MG63 (cell line): ENCODE data around the gene ZFHX3. TPM values are rescaled to one million over a fixed set of nuclear protein-coding genes. Genes with fewer than 3 reads are reported as not detected.
"Not testable (repeated sequence)": the region's sequence is repeated elsewhere in the genome, so short reads cannot be mapped to it uniquely, and the experiment has no call there.

ENCODE experiments used
- DNase-seq: peaks from one replicate; pipeline ENCODE4 v3.0.0-alpha.2; 2020
- H3K27me3 ChIP-seq: fragments of 250-450 bp; sonication (Bioruptor Pico); 2 replicates; pipeline ENCODE4 v1.5.1; 2020; ENCODE audit warnings: mild to moderate bottlenecking, moderate library complexity
- H3K36me3 ChIP-seq: fragments of 250-450 bp; sonication (Bioruptor Pico); 2 replicates; pipeline ENCODE4 v1.5.1; 2020; ENCODE audit warnings: mild to moderate bottlenecking, moderate library complexity
- H3K4me3 ChIP-seq: fragments of 250-450 bp; sonication (Bioruptor Pico); 2 replicates; pipeline ENCODE4 v1.5.1; 2020; ENCODE audit warnings: mild to moderate bottlenecking, moderate library complexity
- H3K9me3 ChIP-seq: fragments of 250-450 bp; sonication (Bioruptor Pico); 2 replicates; pipeline ENCODE4 v1.5.1; 2020; ENCODE audit warnings: mild to moderate bottlenecking, moderate library complexity
- total RNA-seq: library from RNA; depleted of rRNA; stranded (reverse); fragments of >200 nt; shearing (Covaris generic); gene quantifications from 2 replicates; pipeline ENCODE4 v1.2.3, GENCODE V29; 2014; ENCODE audit warnings: low replicate concordance

The ZFHX3 gene
- total RNA-seq, 1 experiment from 2014 or later = 0.89 TPM

DNA sequence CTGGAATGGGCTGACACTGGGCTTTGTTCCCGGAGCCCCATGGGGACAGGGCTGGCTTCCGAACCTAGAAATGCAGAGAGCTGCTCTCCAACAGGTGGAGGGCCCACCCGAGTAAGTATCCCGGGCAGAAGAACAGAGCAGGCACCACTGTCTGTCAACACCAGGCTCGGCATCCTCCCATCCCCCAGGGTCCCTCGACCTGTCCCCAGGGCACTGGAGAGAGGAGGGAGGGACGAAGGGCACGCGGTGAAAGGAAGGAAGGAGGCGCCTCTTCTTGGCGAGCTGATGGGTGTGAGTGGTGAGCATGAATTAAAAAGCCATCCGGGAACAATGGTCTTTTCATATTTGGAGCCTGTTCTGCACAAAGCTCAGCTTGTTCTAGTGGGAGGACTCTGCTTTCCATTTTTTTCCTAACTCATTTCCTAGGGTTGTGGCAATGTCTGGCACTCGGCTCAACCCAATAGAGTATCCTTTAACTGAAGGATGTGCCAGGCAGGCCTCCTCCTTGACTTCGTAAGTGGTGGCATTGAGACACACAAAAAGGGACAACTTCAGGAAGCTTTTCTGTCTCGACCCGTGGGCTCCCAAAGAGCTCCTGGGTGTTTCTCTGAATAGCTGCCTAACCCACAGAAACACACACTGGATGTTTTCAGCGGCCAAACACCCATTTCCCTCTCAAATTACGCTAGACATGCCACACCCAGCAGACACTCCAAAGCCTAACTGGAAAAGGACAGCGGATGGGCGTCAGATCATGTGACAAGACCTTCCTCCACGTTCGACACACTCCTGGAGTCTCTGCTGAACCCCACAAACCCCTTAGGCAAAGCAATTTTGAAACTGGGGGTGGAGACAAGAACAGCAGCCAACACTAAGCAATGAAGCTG lies 47.7 kb downstream of the ZFHX3 start:
- DNase-seq = no peak
- Histone ChIP-seq H3K9me3 (no peaks in the 10 kb centered on the region), H3K27me3 (no peaks in the 10 kb centered on the region), H3K4me3 (no peak overlapping the region), H3K36me3 (no peaks in the 10 kb centered on the region)

DNA sequence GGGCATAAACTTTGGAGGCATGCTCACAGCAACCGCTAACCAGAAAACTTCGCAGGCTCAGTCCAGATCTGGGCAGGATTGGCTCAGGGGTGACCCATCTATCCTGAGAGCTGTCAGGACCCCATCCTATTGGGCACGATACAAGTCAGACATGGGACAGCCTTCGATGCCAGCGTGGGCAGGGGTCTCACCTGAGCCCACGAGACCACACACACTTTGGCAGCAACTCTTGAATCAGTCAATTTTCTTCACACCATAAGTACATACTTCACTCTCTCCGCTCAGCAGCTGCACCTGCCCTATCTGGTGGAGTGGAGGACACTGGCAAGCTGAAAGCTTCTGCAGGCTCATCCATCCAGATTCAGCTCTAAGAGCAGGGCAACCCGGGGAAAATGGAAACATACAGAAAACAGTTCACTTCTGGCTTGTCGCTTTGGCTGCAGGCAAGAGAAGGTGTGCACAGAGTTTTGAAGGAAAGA lies 48.3 kb downstream of the ZFHX3 start:
- no peaks in the 10 kb centered on the region for H3K27me3 ChIP-seq
- no peak for DNase-seq
- H3K4me3 ChIP-seq = no peak overlapping the region
- no peaks in the 10 kb centered on the region for H3K36me3 ChIP-seq
- H3K9me3 ChIP-seq = no peaks in the 10 kb centered on the region

DNA sequence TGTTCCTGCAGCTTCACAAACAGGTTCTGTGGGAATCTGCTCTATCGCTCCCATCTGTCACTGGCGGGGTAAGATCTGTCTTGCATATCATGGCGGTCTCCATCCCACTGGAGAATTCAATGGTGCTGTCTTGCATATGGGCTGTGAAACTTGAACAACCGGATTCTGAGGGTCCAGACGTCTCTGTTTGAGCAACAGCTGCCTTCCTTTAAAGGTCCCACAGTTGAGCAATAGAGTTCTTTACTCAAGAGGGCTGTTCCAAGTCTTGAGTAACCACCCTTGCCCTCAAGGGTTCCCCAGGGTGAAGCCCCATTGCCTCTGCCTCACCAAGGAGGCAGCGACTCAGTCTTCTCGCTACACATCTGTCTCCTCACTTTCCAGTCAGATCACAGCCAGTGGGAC lies 50.8 kb downstream of the ZFHX3 start:
- Histone ChIP-seq H3K4me3 (no peak overlapping the region), H3K9me3 (no peaks in the 10 kb centered on the region), H3K36me3 (no peaks in the 10 kb centered on the region), H3K27me3 (no peaks in the 10 kb centered on the region)
- DNase-seq = no peak

DNA sequence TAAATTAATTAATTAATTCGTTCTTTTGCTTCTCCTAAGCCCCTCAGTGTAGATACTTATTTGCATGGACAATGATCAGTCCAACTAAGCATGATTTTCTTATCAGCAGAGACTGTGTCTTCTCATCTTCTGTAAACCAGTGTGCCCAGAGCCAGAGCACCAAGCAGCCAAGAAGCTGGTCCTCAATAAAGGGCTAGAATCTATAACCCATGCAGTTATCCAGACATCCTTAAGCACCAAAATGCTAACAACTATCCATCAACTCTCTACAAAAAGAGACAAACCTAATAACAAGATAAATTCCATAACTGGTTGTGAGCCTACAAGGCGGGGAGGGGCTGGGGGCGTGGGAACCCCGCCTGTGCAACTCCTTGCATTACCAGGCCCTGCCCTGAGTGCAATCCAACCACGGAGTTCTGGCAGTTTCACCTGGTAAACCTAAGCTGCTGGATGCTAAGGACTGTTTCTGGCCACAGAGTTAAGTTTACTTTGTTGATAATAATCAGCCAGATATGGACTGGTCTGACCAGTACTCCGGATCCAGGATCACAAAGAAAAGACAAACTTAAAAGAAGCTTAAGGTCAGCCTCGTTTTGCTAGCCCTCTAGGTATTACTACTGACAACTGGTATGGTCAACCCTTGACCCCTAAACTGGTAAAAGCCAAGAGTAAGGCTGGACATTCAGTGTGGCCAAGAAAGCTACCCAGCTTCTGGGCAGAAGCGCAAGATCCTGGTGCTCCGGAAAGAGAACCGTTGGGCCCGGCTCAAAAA lies 51.5 kb downstream of the ZFHX3 start:
- no peak overlapping the region for H3K4me3 ChIP-seq
- H3K36me3 ChIP-seq = no peaks in the 10 kb centered on the region
- no peaks in the 10 kb centered on the region for H3K9me3 ChIP-seq
- H3K27me3 ChIP-seq = no peaks in the 10 kb centered on the region
- no peak for DNase-seq

DNA sequence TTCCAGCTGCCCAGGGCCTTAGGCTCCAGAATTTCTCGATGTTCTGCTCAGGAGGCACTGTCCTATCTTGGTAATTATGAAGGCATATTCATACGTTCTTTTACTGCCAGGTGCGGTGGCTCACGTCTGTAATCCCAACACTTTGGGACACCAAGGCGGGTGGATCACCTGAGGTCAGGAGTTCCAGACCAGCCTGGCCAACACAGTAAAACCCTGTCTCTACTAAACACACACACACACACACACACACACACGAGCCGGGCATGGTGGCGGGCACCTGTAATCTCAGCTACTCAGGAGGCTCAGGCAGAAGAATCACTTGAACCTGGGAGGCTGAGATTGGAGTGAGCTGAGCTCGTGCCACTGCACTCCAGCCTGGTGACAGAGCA lies 52.1 kb downstream of the ZFHX3 start:
- H3K36me3 ChIP-seq, H3K4me3 ChIP-seq, H3K9me3 ChIP-seq, H3K27me3 ChIP-seq, DNase-seq: not testable (repeated sequence)

DNA sequence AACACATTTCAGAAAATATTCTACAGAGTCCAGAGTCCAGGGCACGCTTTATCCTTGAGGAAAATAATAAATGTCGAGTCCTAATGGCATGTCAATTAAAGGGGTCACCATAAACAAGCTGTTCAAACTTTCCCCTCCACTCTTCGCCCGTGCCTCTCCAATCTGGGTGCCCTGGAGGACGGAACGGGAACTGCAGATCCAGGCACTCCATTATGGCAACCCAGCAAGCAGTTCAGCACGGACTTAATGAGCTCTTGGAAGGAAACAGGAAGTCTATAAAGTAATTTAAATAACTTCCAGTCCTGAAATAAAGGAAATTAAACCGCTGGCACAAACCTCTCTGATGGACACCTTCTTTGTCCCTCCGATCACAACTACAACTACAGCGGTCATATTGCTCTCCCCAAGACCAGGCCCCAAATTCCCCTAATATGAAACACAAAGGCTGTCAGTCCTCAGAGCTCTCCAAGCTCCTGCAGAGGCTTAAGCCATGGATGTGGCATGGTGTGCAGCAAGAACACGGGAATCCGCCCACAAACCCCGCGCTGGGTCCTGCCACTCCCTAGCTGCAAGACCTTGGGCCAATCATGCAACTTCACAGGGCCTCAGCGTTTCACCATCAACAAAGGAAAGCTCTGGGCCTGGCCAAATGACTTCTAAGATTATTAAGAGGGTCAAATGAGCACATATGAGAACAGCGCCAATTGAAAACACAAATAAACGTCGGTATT lies 52.6 kb downstream of the ZFHX3 start:
- Histone ChIP-seq H3K4me3 (no peak overlapping the region), H3K27me3 (no peaks in the 10 kb centered on the region), H3K36me3 (no peaks in the 10 kb centered on the region), H3K9me3 (no peaks in the 10 kb centered on the region)
- no peak for DNase-seq

DNA sequence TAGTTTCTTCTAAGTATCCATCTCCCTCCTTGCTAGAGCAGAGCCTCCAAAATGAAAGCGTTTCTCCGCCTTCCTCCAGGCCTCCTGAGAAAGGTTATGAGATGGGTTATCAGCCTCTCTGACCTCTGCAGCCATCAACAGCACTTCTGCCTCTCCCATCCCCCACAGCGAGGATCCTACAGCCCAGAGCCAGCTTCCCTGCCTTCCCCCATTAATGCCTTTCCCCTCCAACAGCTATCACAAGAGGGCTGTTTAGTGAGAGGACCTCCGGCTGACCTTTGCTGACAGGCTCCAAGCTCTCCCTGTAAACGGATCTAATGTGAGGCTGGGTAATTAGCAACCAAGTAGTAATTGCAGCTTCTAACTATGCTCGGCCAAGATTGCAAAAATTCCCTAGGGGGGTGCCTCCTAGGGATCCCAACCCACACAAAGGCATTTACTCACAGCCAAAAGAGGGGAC lies 55.8 kb downstream of the ZFHX3 start:
- H3K9me3 ChIP-seq = no peaks in the 10 kb centered on the region
- H3K4me3 ChIP-seq = no peak overlapping the region
- H3K27me3 ChIP-seq = no peaks in the 10 kb centered on the region
- no peak for DNase-seq
- H3K36me3 ChIP-seq = no peaks in the 10 kb centered on the region

DNA sequence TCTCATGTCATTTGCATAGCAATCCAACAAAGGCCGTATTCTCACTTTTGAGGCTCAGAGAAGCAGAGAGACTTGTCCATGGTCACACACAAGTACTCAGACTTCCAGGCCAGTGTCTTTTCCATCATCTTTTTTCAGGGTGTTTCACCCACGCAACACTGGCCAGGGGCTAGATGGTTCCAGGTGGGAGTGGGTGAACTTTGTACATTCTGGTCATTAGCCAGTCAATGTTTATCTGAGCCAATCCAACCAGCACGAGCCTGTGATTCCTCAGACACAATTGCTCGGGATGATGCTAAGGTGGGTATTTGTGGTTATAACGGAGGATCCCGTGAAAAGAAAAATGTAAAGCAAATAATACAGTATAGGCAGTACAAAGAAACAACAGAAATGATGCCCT lies 56.3 kb downstream of the ZFHX3 start:
- Histone ChIP-seq H3K27me3 (no peaks in the 10 kb centered on the region), H3K9me3 (no peaks in the 10 kb centered on the region), H3K4me3 (no peak overlapping the region), H3K36me3 (no peaks in the 10 kb centered on the region)
- no peak for DNase-seq

DNA sequence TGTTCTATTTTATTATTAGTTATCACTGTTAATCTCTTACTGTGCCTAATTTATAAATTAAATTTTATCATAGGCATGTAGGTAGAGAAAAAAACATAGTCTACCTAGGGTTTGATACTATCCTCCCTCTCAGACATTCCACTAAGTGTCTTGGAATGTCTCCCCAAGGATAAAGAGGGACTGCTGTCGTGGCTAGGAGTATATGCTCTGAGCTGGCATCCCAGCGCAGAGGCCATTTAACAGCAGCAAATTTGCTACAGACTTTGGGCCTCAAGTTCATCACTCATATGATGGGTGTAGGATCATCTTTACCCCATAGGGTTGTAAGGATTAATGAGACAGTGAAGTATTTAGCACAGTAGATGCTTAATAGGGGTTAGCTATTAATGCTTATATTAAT lies 56.7 kb downstream of the ZFHX3 start:
- H3K9me3 ChIP-seq = no peaks in the 10 kb centered on the region
- H3K36me3 ChIP-seq = no peaks in the 10 kb centered on the region
- H3K4me3 ChIP-seq = no peak overlapping the region
- DNase-seq = no peak
- H3K27me3 ChIP-seq = no peaks in the 10 kb centered on the region

DNA sequence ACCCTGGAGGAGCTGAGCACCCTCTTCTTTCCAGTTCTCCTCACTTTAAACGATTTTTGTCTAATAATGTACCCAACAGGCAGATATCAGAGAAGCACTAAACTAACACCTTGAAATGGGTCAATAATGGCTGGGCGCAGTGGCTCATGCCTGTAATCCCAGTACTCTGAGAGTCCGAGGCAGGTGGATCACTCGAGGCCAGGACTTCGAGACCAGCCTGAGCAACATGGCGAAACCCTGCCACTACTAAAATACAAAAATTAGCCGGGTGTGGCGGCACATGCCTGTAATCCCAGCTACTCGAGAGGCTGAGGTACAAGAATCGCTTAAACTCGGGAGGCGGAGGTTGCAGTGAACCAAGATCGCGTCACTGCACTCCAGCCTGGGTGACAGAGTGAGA lies 57.4 kb downstream of the ZFHX3 start:
- Histone ChIP-seq H3K27me3 (no peaks in the 10 kb centered on the region), H3K36me3 (no peaks in the 10 kb centered on the region), H3K9me3 (no peaks in the 10 kb centered on the region), H3K4me3 (peak overlapping the region; percentile 26)
- no peak for DNase-seq

DNA sequence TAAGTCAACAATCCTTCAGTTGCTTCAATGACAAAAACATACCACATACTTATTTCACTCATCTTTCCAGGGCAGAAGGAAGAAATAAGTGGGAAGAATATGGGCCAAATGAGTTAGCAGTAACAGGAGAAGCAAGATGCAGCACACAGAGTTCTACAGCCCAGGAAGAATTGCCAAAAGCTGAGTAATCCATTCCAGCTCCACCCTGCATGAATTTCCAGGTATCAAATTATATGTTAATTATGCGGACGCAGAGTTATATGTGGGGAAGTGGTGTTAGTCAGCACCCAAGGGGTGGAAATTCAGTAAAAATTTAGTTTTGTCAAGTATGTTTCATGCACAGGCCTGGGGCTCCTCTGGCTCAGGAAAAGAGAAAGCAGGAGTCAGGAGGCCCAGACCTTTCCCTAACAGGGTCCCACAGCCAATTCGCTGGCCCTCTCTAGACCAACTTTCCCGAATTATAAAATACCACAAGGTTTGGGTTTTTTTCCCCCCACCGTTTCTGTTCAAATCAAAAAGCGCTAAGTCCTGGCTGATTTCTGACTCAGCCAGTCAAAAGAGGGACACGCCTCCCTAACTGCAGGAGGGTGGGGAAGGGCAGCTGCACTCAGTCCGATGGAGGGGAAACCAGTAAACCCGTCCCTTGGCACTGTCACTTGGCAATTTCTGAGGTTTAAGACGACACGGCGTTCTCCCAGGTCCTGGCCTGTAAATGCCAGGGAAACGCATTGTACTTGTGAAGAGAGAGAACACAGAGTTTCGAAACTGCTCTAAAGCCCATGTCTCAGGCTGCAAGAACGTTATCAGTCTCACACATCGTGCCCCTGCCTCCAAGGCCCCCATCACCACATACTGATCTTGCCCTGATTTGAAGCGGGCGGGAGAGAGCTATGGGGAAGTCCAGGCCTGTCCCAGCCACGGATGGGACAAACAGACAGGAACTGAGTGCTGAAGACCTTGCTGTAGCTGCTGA lies 58.1 kb downstream of the ZFHX3 start:
- no peaks in the 10 kb centered on the region for H3K9me3 ChIP-seq
- no peaks in the 10 kb centered on the region for H3K27me3 ChIP-seq
- H3K36me3 ChIP-seq = no peaks in the 10 kb centered on the region
- DNase-seq = peak; percentile 76
- peak overlapping the region; percentile 26 for H3K4me3 ChIP-seq

DNA sequence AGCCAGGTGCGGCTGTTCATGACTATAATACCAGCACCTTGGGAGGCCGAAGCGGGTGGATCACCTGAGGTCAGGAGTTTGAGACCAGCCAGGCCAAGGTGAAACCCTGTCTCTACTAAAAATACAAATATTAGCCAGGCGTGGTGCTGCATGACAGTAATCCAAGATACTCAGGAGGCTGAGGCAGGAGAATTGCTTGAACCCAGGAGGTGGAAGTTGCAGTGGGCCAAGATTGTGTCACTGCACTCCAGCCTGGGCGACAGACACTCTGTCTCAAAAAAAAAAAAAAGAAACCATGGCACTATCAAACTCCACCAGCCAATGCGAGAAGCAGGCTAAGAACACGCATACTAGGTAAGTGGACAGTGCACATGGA lies 58.7 kb downstream of the ZFHX3 start:
- not testable (repeated sequence) for H3K27me3 ChIP-seq, H3K36me3 ChIP-seq, DNase-seq, H3K4me3 ChIP-seq, H3K9me3 ChIP-seq

DNA sequence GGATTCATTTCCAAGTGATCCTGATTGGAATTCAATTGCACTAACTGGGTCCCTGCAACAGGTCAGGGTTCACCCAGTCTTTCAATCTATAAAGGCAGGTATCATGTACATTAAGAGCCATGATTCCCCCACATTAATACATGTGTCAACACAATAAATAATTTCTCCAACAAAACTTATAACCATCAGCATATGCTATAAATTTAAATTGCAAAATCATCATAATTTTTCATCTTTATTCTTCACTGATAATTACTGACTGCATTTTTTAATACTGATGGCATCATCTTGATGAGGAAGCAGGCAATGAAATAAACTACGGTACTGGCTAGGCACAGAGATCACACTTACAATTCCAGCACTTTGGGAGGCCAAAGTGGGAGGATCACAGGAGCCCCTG lies 59.4 kb downstream of the ZFHX3 start:
- no peaks in the 10 kb centered on the region for H3K9me3 ChIP-seq
- DNase-seq = no peak
- no peak overlapping the region for H3K4me3 ChIP-seq

DNA sequence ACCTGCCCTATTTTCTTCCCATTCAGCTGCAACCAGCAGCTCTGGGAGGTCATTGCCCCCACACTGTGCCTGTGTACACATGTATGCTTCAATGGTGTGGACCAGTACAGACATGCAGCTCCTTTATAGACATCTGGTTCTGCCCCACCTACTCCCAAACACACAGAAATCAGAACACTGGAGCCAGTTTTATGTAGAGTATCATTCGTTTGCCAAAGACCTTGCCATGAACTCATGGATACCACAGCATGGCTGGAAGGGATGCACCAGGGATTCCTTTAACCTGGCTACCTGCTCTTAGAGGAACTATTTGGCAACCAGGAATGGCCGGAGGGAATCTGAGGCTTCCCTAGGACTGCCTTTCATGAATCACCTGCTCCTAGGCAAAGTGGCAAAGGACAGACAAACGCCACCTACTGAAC lies 60.4 kb downstream of the ZFHX3 start:
- Histone ChIP-seq H3K9me3 (no peaks in the 10 kb centered on the region), H3K4me3 (no peak overlapping the region), H3K27me3 (no peaks in the 10 kb centered on the region), H3K36me3 (no peaks in the 10 kb centered on the region)
- DNase-seq = no peak

More for the DNA sequence above, 59.4 kb downstream of the ZFHX3 start:
- Histone ChIP-seq H3K36me3 (no peaks in the 10 kb centered on the region), H3K27me3 (no peaks in the 10 kb centered on the region)

DNA sequence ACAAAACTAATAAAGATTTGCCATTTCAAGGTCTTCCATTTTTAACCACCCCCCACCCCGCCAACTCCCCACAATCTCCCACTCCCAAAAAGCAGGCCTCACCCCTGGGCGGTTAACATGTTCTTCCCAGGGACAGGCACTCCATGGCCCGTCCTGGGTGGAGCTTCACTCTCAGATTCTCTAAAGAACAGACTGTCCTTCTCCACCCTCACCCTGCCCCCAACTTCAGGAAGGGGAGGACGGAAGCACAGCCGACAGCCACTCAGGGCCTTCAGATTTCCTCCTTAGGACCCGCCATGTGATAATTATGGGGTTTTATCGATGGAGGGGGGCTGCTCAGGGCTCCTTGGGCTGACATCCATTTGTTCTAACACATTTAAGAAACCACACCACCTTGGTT lies 61.9 kb downstream of the ZFHX3 start:
- Histone ChIP-seq H3K9me3 (no peaks in the 10 kb centered on the region), H3K4me3 (no peak overlapping the region), H3K36me3 (no peaks in the 10 kb centered on the region), H3K27me3 (no peaks in the 10 kb centered on the region)
- DNase-seq = no peak
